GM12878 (cell line): ENCODE measurements around the gene PES1. TPM values are rescaled to one million over a fixed set of nuclear protein-coding genes. Genes with fewer than 3 reads are reported as not detected.
A peak's percentile ranks its signal among the peaks of the same experiment; 100 is the strongest.

Experiments used
- ATAC-seq: fragments of 200-7000 bp; cut with Tn5 transposase; 3 replicates; pipeline ENCODE4 v1.9.1; 2020; ENCODE audit warnings: mild to moderate bottlenecking, moderate library complexity
- BruUV-seq: library from RNA; stranded (reverse); fragments of 400-500 nt; replicated peaks from 2 replicates; lab custom pipeline; 2021; lab: Mats Ljungman, UMichigan
- CTCF ChIA-PET: fragments of 300-600 bp; sonication (Branson Sonifier 250); formaldehyde crosslinking; extraction: SDS; loops from one replicate; lab custom pipeline; 2021; ENCODE audit warnings: inconsistent platforms; lab: Yijun Ruan, JAX
- POLR2A ChIA-PET: fragments of 350-600 bp; formaldehyde crosslinking; extraction: SDS; loops from one replicate; lab custom pipeline; 2021; ENCODE audit warnings: inconsistent platforms; lab: Charles Lee
- RAD21 ChIA-PET: fragments of 300-600 bp; sonication (Branson Sonifier 250); formaldehyde crosslinking; loops from one replicate; lab custom pipeline; 2023; ENCODE audit warnings: antibody characterized with exemption; ENCODE audit not compliant: unreplicated experiment; lab: Charles Lee
- SMC1A ChIA-PET: fragments of 300-600 bp; sonication (Branson Sonifier 250); formaldehyde crosslinking; loops from one replicate; lab custom pipeline; 2023; ENCODE audit not compliant: unreplicated experiment, uncharacterized antibody; lab: Charles Lee
- DNase-seq: peaks from one replicate; pipeline ENCODE4 v3.0.0-alpha.2; 2011; ENCODE audit warnings: low read depth, low spot score
- FAIRE-seq: peaks from 3 replicates; lab custom pipeline; 2011; peaks lifted over from hg19 to GRCh38; lab: Jason Lieb, UNC
- H2AFZ ChIP-seq: 2 replicates; pipeline ENCODE4 v1.6.0; 2011; ENCODE audit warnings: low read depth, low read length, control low read depth; ENCODE audit not compliant: control insufficient read depth
- H3K27ac ChIP-seq: 2 replicates; pipeline ENCODE4 v1.5.1; 2011; ENCODE audit warnings: control low read depth; ENCODE audit not compliant: control insufficient read depth, insufficient read depth
- H3K27me3 ChIP-seq, 2 experiments: replicated peaks in 1 of 2; 2 replicates each; pipeline versions ENCODE4 v1.6.0 to v1.6.1; 2011; ENCODE audit warnings: low read length in 1 of 2; ENCODE audit not compliant: control insufficient read depth in 2 of 2, insufficient read depth in 2 of 2
- H3K36me3 ChIP-seq, 2 experiments: 2 replicates each; pipeline ENCODE4 v1.5.1; 2011; ENCODE audit warnings: low read length in 1 of 2; ENCODE audit not compliant: control insufficient read depth in 2 of 2, insufficient read depth in 2 of 2
- H3K4me1 ChIP-seq: 2 replicates; pipeline ENCODE4 v1.6.1; 2011; ENCODE audit warnings: mild to moderate bottlenecking, low read length, moderate library complexity, mixed read lengths; ENCODE audit not compliant: control insufficient read depth, insufficient read depth
- H3K4me2 ChIP-seq: 2 replicates; pipeline ENCODE4 v1.6.0; 2011; ENCODE audit warnings: control low read depth; ENCODE audit not compliant: control insufficient read depth, insufficient read depth
- H3K4me3 ChIP-seq: fragments of 200-600 bp; sonication (generic); 2 replicates; pipeline ENCODE4 v1.5.1; 2016
- H3K79me2 ChIP-seq: 2 replicates; pipeline ENCODE4 v1.6.0; 2011; ENCODE audit warnings: low read length; ENCODE audit not compliant: control insufficient read depth, insufficient read depth
- H3K9ac ChIP-seq: 2 replicates; pipeline ENCODE4 v1.8.0; 2011; ENCODE audit warnings: low read length, control low read depth, mixed read lengths; ENCODE audit not compliant: control insufficient read depth, insufficient read depth
- H3K9me3 ChIP-seq: replicated peaks from 3 replicates; pipeline ENCODE4 v1.5.1; 2011; ENCODE audit warnings: mild to moderate bottlenecking, low read length; ENCODE audit not compliant: control insufficient read depth, insufficient read depth
- H4K20me1 ChIP-seq: 2 replicates; pipeline ENCODE4 v1.6.0; 2011; ENCODE audit not compliant: control insufficient read depth, insufficient read depth
- BHLHE40 ChIP-seq, 2 experiments: fragments of 450-650 bp in 1 of 2; IDR thresholded peaks; 2 replicates each; pipeline ENCODE4 v1.6.1; 2011 to 2017; ENCODE audit warnings: low read depth in 2 of 2, borderline replicate concordance in 1 of 2, improper control_type of control experiment in 1 of 2, low read length in 1 of 2, mild to moderate bottlenecking in 1 of 2
- BMI1 ChIP-seq: fragments of 450-650 bp; IDR thresholded peaks from 2 replicates; pipeline ENCODE4 v1.6.1; 2016; ENCODE audit warnings: mild to moderate bottlenecking, moderate library complexity, borderline replicate concordance
- E2F8 ChIP-seq: fragments of 450-650 bp; IDR thresholded peaks from 2 replicates; pipeline ENCODE4 v1.6.1; 2018; ENCODE audit warnings: mild to moderate bottlenecking, low read depth, moderate library complexity; ENCODE audit not compliant: partially characterized antibody
- LARP7 ChIP-seq: fragments of 450-650 bp; IDR thresholded peaks from 2 replicates; pipeline ENCODE4 v1.6.1; 2017; ENCODE audit warnings: mild to moderate bottlenecking
- POLR2AphosphoS2 ChIP-seq: IDR thresholded peaks from 2 replicates; pipeline ENCODE4 v1.6.1; 2011; ENCODE audit warnings: low read depth, mild to moderate bottlenecking, low read length, improper control_type of control experiment, moderate library complexity
- RAD51 ChIP-seq: fragments of 450-650 bp; IDR thresholded peaks from 2 replicates; pipeline ENCODE4 v1.6.1; 2016; ENCODE audit warnings: moderate library complexity, mild to moderate bottlenecking, inconsistent platforms
- USF1 ChIP-seq: IDR thresholded peaks from 2 replicates; pipeline ENCODE4 v1.6.1; 2011; ENCODE audit warnings: borderline replicate concordance, low read depth, mild to moderate bottlenecking, moderate library complexity, mixed read lengths, low read length; ENCODE audit not compliant: insufficient read depth; ENCODE audit errors: extremely low read length
- ZBTB33 ChIP-seq: fragments of 450-650 bp; IDR thresholded peaks from 2 replicates; pipeline ENCODE4 v1.6.1; 2017; ENCODE audit warnings: mild to moderate bottlenecking
- WGBS: methylation state at CpG from one replicate; pipeline ENCODE4 v1.1.6; 2016; ENCODE audit warnings: low lambda C conversion rate; ENCODE audit not compliant: insufficient replicate concordance, insufficient coverage; ENCODE audit errors: missing lambda C conversion rate; 5-methylcytosine and 5-hydroxymethylcytosine counted together
- in situ Hi-C: fragments of 300-500 bp; cut with MboI; formaldehyde crosslinking; loops from 9 replicates; pipeline ENCODE4 v1.14.3; 2018; ENCODE audit warnings: mixed read lengths
- intact Hi-C: fragments of 100-400 bp; cut with micrococcal nuclease; formaldehyde crosslinking; loops from one replicate; pipeline ENCODE4 v1.14.2; 2022; ENCODE audit not compliant: unreplicated experiment
- polyA plus RNA-seq, 11 experiments: library from polyadenylated mRNA; depleted of rRNA in 4 of 11; unstranded in 6 of 11; stranded (reverse) in 5 of 11; fragments of >200 nt; fragmentation: Nextera tagmentation in 4 of 11; fragmentation: Illumina TruSeq in 1 of 11; extraction: Ambion mirVana in 4 of 11; extraction: Trizol in 1 of 11; gene quantifications; 1 replicate in 1 of 11; 2 replicates in 10 of 11; pipeline versions ENCODE4 v1.2.1 to v1.2.3, GENCODE V29; 2011 to 2016; ENCODE audit warnings: inconsistent platforms in 2 of 11, missing spikeins in 2 of 11, low read depth in 1 of 11
- total RNA-seq, 4 experiments: library from RNA; depleted of rRNA in 3 of 4; stranded (reverse); fragments of >200 nt in 3 of 4; fragmentation: Illumina TruSeq in 1 of 4; extraction: Trizol in 1 of 4; gene quantifications; 2 replicates each; pipeline versions ENCODE4 v1.2.1 to v1.2.3, GENCODE V29; 2013 to 2021

The PES1 gene
- total and polyA plus RNA-seq, 10 of the 15 experiments (the other 5 are each of a cell fraction or from before 2014, with no cell fraction given), result 6.9 to 139 (median 106) TPM

GRCh38 chr22:30640361-30640760 lies 48.7 kb upstream of the PES1 start (continued):
- TF ChIP-seq ZBTB33, result no peak

- Histone ChIP-seq H4K20me1 (no peaks in the 10 kb centered on the region), H3K4me2 (peak overlapping the region; percentile 59), H3K9ac (no peak overlapping the region), H3K36me3 (no peaks in the 10 kb centered on the region), H2AFZ (no peak overlapping the region), H3K9me3 (no peaks in the 10 kb centered on the region; the same call in 2 of the 3 replicates), H3K27ac (no peak overlapping the region), H3K27me3 (no peaks in the 10 kb centered on the region), H3K4me1 (peaks cover 4% of the 10 kb centered on the region; the same call in 1 of the 2 replicates), H3K79me2 (peaks cover 8% of the 10 kb centered on the region), H3K4me3 (peak overlapping the region; percentile 77; the same call in 1 of the 2 replicates)
- in situ Hi-C loops, result loop anchor here (25.0 kb wide), 1 partner anchor 275 kb away; no protein-coding TSS in a partner anchor
- no peak for TF ChIP-seq BHLHE40 (IDR thresholded peaks at IDR 0.05; ENCODE audit: borderline replicate concordance in 1 of 2, low read depth in 2 of 2, low read length in 1 of 2)
- no peak for TF ChIP-seq POLR2AphosphoS2
- no peak for TF ChIP-seq E2F8
- peak; percentile 84 for TF ChIP-seq BMI1
- peak; percentile 24; the same call in 1 of the 2 replicates for TF ChIP-seq RAD51
- TF ChIP-seq LARP7, result 0 out of 2 replicates have a peak, but pooled peaks have one; percentile 19
- no peak for TF ChIP-seq USF1
- TSS peak; percentile 41 for BruUV-seq
- SMC1A ChIA-PET, result interaction anchor here (1.0 to 1.6 kb wide), 4 partner anchors 23 to 284 kb away, joined by 3 to 6 read pairs (median 6); no protein-coding TSS in a partner anchor
- FAIRE-seq (no peak), ATAC-seq (no peak), DNase-seq (no peak)
- intact Hi-C loops, result loop anchor here (10.0 kb wide), 1 partner anchor 447 kb away; the partner anchor contains the start of gene SMTN
- POLR2A ChIA-PET, result interaction anchor here (0.6 to 2.0 kb wide), 4 partner anchors 42 to 1302 kb away, joined by 3 to 15 read pairs (median 4); no protein-coding TSS in a partner anchor
- RAD21 ChIA-PET, result interaction anchor here (1.6 to 2.1 kb wide), 2 partner anchors 13 to 117 kb away, joined by 3 to 6 read pairs; no protein-coding TSS in a partner anchor
- CTCF ChIA-PET, result interaction anchor here (1.3 to 2.8 kb wide), 2 partner anchors 12 to 117 kb away, joined by 3 to 17 read pairs; no protein-coding TSS in a partner anchor
- WGBS, result 57% methylated on average over 1 of the region's 1 CpG
These were observed 46.0 kb upstream of the PES1 start for GRCh38 chr22:30637701-30638114.
